SIG-M5 (cell line): ENCODE results near the gene ABCA13.

Source experiments
- DNase-seq: peaks from one replicate; lab custom pipeline; 2025; lab: John Stamatoyannopoulos, UW

ABCA13 gene

GRCh38 chr7:48643431-48644013 is 472.3 kb downstream of the ABCA13 start:
- no peak for DNase-seq

GRCh38 chr7:48658138-48658537 is 486.9 kb downstream of the ABCA13 start:
- DNase-seq: no peak

DNA sequence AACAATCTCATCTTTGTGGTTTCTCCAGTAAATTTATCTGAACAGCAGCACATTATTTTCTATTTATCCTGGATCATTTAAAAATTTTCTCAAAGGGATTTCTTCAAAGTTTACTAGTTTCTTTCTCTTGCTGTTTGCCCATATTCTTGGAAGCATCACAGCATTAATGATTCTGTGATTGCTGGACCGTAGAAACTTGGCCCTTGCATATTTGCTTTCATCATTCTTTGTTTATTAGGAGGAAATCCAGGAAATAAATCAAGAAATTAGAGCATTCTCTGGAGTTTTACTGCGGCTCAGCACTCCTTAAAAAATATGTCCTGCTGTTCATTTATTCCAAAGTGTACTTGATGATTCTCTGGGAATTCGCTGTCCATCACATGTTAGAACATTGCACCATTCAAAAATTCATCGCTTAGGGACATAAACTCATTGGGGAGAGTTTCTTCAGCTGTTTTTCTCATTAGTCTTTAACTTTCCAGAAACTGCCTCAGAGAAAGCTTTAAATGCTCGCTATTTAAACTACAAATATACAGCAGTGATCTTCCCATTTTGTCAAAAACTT is 489.1 kb downstream of the ABCA13 start:
- no peak for DNase-seq

DNA sequence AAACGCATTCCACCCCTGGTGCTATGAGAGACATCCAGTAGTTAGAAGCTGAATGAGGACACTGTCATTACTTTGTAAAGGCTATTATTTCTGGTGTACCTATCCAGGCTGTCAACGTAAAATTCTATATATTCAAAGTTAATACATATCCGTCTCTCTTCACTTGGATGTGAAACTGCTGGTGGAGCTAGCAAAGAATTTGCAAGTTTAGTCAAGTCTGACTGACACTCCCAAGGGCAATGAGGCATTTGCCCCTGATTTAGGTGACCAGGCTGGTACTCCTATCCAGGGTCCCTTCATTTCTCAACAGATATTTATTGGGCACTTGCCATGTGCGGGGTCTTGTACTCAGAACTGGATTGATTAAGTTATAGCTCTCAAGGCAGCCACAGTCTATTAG is 493.0 kb downstream of the ABCA13 start:
- no peak for DNase-seq

DNA sequence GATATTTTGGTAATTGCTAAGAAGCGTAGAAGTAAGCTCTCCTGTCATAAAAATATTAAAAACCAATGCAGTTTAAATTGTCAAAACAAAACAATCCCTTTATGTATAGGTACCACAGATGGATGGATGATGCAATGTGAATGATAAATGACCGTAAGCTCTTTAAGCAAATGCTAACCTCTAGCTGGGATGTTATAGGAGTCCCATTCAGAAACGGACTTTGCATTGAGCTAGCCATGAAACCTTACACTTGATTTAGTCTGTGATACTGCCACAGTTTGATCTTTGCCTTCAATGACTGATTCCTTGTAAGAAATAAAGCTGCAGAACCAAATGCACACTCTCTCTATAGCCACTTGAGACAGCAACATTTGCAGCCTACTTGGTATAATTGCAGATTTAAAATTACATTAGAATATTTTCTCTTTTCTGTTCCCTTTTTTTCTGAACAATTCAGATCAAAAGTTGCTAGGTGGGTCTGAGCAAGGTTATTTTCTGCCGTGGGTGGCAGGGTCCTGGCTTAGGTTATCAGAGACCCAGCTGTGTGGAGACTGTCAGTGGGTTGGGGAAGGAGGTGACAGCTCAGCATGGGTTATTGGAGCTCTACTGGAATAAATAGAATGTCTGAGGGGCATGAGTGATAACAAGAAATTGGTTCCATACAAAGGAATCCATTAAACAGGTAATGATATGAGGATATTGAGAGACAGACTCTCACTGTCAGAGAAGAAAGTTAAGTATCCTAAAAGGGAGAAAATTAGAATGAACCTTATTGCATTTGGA is 494.3 kb downstream of the ABCA13 start:
- DNase-seq: no peak

DNA sequence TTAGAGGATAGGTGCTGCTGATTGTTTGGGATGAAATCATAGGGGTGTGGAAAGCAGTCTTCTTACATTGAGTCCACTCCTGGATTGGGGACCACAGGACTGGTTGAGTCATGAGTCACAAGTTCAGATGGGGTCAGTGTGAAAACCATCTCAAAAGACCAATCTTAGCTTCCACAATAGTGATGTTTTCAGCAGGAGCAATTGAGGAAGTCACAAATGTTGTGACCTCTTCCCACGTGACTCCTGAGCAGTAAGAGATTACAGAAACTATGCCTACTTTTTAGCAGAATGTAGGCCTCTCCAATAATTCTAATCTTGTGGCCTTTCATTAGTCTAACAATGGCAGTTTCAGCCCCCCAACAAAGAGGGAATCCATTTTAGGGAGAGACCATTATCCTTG is 496.1 kb downstream of the ABCA13 start:
- DNase-seq: no peak

- no peak for DNase-seq
These were observed 500.4 kb downstream of the ABCA13 start for GRCh38 chr7:48671656-48672055.

GRCh38 chr7:48681006-48681405 is 509.7 kb downstream of the ABCA13 start:
- DNase-seq: no peak

DNA sequence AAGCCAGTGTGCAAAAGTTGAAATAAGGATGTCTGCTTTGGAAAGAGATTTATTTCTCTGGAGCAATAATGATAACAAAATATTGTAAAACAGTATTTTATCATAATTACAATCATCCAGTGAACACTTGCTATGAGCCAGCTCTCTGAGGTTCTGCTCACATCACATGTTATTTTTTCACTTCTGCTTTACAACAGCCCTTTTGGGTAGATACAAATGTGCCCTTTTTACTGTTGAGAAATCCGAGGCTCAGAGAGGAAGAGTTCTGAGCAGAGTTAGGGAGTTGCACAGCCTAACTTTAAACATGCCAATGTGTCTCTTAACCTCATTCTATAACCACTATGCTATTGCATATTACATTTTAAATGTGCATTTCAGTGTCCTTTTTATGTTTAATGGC is 520.5 kb downstream of the ABCA13 start:
- no peak for DNase-seq
